Activated naive CD8-positive, alpha-beta T cell treated with anti-CD3 and anti-CD28 coated beads, Interleukin-2, amount 50 U/mL, for 16 hours (primary cell): ENCODE data around the gene RAB11FIP3.
"Not testable (repeated sequence)": the region's sequence is repeated elsewhere in the genome, so short reads cannot be mapped to it uniquely, and the experiment has no call there.

Experiments
- DNase-seq: peaks from one replicate; pipeline ENCODE4 v3.0.0-alpha.2; 2020; ENCODE audit warnings: low read depth, low spot score

The RAB11FIP3 gene

DNA sequence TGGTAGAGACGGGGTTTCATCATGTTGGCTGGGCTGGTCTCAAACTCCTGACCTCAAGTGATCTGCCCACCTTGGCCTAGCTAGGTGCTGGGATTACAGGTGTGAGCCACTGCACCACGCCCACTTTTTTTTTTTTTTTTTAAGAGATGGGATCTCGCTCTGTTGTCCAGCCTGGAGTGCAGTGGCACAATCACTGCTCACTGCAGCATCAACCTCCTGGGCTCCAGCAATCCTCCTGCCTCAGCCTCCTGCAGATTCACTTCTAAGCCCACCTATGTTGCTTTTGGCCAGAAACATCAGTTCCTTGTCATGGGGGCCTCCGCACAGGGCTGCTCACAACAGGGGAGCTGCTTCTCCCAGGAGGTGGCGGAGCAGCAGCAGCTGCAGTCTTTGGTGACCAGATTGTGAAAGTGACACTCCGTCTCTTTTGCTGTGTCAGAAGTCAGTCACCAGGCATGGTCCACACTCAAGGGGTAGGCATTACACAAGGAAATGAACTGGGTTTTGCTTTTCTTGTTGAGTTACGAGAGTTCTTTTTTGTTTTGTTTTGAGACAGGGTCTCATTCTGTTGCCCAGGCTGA lies 32.9 kb upstream of the RAB11FIP3 start:
- no peak for DNase-seq

DNA sequence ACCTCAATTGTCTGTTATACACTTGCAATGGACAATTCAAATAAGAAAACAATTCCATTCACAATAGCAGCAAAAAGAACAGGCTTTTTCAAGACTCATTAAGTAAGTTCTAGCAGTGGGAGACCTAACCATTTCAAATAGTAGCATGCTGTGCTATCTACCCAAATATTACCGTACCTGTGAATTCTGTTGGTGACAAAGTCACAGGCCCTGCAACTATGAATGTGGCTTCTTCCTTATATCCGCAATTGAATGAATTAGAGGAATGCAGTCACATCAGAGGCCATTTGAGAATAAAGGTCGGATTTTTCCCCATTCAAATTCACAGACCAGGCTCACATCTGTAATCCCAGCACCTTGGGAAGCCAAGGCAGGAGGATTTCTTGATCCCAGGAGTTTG lies 29.2 kb upstream of the RAB11FIP3 start:
- no peak for DNase-seq

DNA sequence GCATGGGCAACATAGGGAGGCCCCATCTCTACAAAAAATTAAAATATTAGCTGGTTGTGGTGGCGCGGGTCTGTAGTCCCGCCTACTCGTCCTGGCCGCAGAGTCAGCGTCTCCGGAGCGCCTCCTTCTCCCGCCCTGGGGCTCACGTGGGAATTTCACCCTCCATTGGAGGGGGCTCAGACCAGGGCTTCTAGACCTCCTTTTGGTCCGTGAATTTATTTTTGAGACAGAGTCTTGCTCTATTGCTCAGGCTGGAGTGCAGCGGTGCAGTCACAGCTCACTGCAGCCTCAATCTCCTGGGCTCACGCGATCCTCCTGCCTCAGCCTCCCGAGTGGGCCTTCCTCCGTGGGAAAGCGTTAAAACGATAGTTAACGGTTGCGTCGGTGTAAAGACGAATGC lies 28.8 kb upstream of the RAB11FIP3 start:
- no peak for DNase-seq

DNA sequence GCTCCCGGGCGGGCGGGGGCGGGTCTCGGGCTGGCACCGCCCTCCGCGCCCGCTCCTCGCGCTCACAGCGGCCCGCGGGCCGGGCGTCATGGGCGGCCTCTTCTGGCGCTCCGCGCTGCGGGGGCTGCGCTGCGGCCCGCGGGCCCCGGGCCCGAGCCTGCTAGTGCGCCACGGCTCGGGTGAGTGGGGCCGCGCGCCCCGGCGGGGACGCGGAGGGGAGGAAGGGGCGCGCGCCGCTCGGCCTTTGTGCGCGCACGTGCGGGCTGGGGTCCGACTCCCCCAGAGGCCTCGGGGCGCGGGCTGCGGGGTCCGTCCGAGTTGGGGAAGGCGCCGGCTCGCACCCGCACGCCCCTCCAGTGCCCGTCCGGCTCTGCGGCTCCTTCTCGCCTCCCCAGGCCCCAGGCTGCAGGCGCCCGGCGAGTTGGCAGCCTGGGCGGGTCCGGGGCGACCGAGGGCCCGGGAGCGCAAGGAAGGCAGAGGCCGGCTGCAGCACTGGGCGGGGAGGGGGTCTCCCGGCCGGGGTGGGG lies 28.3 kb upstream of the RAB11FIP3 start, which contains the start of gene NME4:
Gene NME4 (plus strand): TSS at position 65 of the 527 bp plus-strand sequence. CDS start 24 bp downstream, at position 89.
- no peak for DNase-seq

DNA sequence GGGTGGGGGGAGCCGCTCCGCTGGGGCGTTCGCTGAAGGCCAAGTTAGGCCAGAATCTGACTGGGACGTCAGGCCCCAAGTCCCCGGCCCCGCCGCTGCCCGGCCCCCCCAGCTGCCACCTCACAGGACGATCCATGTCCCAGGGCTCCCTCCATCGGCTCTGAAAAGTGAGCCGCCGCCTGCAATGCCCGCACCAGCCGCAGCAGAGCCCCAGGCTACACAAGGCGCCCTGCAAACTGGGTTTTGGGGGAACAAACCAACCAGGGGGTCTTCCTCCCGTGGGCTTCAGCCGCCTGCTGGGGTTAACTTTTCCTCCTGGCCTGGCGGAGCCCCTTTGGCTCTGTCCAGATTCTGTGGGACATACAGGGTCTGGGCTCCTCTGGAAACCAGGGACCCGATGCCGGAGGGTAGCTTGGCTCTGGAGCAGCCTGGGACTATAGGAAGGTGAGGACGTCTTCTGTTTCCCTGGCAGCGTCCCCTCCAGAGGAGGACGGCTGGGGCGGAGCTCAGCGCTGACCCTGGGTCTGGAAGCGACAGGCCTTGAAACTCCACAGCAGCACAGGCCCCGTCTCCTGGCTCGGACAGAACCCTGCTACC lies 27.6 kb upstream of the RAB11FIP3 start:
- no peak for DNase-seq

DNA sequence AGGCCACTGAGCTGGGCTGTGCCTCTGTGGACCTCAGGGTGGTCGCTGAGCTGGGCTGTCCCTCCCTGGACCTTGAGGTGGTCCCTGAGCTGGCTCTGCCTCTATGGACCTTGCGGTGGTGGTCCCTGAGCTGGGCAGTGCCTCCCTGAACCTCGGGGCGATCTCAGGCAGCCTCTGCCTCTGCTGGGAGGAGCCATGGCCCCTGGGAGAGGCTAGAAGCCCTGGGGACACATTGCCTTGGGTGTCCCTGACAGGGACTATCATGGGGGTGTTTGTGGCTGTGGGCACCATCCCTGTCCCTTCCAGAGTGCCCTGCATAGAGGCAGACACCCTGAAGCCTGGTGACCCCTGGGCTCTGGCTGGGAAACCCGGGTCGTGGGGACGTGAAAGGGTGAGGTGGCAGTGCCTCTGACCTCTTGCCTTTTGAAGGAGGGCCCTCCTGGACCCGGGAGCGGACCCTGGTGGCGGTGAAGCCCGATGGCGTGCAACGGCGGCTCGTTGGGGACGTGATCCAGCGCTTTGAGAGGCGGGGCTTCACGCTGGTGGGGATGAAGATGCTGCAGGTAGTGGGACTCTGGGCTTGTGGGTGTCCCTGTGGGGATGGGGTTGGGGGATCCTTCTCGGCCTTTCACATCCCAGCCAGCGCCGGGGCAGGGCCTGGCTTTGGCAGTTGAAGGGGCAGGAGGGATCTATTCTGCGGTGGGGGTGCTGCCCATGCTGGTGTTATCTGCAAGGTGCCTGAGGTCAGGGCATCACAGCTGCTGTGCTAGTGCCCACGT lies 26.7 kb upstream of the RAB11FIP3 start:
- no peak for DNase-seq

GRCh38 chr16:399340-400019 lies 26.0 kb upstream of the RAB11FIP3 start:
- DNase-seq, result no peak

- no peak for DNase-seq
Measured at GRCh38 chr16:400061-400591, 25.3 kb upstream of the RAB11FIP3 start.

DNA sequence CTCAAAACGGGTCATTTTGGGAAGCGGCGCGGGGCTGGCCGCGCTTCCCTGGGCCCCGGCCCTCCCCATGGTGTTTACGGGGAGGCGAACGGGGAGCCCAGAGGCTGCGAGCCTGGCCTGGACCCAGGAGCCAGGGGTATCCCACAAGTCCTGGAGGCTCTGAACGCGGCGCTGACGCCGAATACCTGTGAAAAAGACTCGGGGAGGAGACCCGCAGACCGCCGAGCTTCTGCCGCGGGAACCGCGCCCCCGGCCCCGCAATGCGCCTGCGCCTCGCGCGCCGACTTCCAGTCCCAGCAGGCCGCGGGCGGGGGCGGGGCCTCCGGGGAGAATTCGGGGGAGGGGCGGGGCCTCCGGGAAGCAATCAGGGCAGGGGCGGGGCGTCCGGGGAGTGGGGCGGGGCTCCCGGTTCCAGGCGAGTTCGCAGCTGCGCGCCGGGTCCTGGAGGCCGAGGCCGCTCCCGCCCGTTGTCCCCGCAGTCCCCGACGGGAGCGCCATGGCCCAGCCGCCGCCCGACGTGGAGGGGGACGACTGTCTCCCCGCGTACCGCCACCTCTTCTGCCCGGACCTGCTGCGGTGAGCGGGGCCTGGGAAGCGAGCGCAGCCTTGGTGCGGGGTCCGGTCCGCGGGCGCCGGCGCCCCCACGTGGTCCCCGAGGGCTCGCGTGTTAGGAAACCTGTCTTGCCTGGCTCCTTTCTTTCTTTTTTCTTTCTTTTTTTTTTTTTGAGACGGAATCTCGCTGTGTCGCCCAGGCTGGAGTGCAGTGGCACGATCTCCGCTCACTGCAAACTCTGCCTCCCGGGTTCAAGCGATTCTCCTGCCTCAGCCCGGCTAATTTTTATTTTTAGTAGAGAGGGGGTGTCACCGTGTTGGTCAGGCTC lies 23.7 kb upstream of the RAB11FIP3 start, which contains the start of gene DECR2:
Gene DECR2 (plus strand): TSS at position 418 of the 881 bp plus-strand sequence. CDS start 79 bp downstream, at position 497.
- DNase-seq, result peak; percentile 99

- DNase-seq, result no peak
Measured at GRCh38 chr16:404971-405486, 20.4 kb upstream of the RAB11FIP3 start.

DNA sequence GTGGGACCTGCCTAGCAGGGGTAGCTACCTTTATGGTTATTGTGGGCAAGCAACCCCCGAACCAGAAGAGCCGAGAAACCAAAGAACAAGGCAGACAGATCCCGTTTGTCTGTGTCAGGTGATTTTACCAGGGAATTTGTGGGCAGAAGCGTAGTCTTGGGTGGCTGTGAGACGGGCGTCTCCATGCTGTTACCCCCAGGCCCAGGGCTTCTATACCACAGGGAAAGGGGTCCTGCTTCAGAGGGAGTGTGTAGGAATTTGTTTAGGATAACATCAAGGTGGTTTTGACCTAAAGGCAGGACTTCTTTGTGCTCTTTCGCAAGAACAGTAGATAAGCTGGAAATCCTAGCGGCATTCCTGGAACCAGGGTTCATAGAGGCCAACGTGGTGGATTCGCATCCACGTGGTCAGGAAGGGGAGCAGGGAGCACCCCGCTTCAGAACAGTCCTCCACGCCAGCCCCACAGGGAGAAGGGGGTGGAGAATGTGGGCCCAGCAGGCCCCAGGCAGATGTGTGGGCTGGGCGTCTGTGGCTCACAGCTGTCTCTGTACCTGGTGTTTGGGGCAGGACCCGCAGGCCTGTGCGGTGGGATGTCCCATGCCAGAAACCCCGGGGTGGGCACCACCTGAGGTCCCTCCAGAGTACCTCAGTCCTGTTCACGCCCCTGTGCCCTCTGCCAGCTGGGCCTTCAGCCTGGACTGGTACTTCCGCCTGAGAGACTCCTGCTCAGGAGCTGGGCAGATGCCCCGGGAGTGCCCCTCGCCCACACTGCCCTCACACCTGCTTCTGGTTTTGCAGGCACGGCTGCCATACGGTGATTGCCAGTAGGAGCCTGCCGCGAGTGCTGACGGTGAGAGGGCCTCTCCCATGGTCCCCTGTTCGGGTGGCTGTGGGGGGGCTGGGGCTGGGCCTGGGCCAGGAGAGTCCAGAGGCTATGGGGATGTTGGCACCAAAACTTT lies 19.6 kb upstream of the RAB11FIP3 start:
- DNase-seq, result no peak

- DNase-seq, result no peak
Measured at GRCh38 chr16:407253-407652, 18.2 kb upstream of the RAB11FIP3 start.

GRCh38 chr16:410516-411178 lies 14.8 kb upstream of the RAB11FIP3 start:
- no peak for DNase-seq

GRCh38 chr16:411576-412265 lies 13.7 kb upstream of the RAB11FIP3 start:
- DNase-seq, result no peak

GRCh38 chr16:414395-415169 lies 10.9 kb upstream of the RAB11FIP3 start:
- DNase-seq, result no peak

- not testable (repeated sequence) for DNase-seq
Measured at GRCh38 chr16:415170-415498, 10.3 kb upstream of the RAB11FIP3 start.

GRCh38 chr16:422179-422578 lies 3.3 kb upstream of the RAB11FIP3 start:
- DNase-seq, result not testable (repeated sequence)
